GM19452 (cell line): ENCODE data around the gene NUDT5.
A peak's percentile ranks its signal among the peaks of the same experiment; 100 is the strongest.
"Not testable (repeated sequence)": the region's sequence is repeated elsewhere in the genome, so short reads cannot be mapped to it uniquely, and the experiment has no call there.

ENCODE experiments used
- ATAC-seq: cut with Tn5 transposase; IDR thresholded peaks from one replicate; pipeline ENCODE4 v1.9.1; 2021; ENCODE audit not compliant: unreplicated experiment

Gene NUDT5

DNA sequence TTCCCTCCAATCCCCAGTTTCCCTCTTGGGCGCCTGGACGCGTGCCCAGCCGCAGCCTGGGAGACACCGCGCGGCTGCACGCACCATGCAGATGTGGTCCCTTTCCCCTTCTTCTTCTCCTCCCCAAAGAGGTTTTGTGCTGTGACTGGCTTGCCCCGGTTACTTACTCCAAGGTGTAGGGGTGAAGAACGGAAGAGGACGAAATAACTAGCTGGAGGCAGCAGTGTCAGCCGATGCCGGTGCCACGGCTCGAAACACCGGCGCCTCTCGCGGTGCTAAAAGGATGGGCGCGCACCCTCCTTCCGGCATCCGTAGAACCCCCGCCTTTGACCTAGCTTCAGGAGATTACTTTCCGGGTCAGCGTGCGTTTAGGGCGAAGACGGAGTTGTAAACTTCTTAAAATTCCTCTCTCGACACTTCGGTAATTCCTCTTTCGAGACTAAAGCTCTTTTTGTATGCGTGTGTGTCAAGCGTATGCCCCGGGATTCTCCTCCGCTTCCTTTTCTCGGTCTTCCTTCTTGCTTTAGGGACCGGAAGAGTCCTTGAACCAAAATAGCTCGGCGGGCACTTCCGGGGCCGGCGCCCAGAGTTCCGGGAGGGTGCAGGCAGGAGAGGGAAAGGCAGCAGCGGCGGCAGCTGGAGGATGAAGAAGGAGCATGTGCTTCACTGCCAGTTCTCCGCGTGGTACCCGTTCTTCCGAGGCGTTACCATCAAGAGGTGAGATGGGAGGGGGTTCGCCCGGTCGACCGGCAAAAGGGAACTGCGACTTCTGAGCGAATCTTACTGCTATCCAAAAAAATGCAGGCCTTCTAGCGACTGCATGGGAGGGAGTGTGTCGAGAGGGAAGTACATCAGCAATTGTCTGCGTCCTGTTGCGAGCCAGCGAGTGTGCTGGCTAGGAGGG is at the start of gene NUDT5, which contains the start of gene CDC123:
Gene NUDT5, minus strand, starts transcription at position 289 of the 904 bp plus-strand sequence. CDS start 9,600 bp downstream, outside the sequence.
Gene CDC123, plus strand, starts transcription at position 586 of the 904 bp plus-strand sequence. Its CDS starts 58 bp downstream, at position 644.
- ATAC-seq: peak; percentile 87

DNA sequence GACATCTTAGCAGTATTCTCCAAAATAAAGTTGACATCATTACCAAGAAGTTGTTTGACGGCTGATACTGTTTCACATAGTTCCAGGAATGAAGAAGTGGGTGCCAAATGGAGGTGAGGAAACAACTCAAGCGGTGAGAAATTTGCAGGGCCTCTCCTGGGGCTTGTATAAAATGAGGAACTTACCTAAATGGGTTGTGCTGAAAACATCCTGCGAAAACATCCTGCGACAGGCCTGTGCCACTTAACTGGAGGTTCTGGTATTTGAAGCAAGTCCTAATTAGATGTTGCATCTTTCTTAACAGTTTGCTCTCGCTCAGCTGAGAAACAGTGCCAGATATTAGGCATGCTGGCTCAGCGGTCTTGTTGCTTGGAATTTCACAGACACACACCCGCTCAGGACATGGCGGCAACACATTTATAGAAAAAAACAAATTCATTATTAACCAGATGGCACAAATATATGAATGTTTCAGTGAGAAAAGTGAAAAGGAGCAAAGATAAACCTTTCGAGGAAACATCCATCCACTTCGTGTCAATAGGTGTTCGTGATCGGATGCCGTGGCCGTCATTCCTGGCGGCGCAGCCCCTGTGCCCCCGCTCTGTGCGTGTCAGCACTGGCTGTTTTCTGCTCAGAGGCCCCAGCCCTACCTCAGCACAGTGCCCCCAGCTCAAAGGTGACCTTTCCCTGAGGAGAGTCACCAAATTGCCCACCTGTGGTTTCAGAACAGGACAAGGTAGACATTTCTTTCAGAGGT is 48.4 kb upstream of the NUDT5 start:
- ATAC-seq: no peak

- no peak for ATAC-seq
Measured at GRCh38 chr10:12241810-12242529, 46.3 kb upstream of the NUDT5 start.

GRCh38 chr10:12238821-12239220 is 43.1 kb upstream of the NUDT5 start:
- no peak for ATAC-seq

- no peak for ATAC-seq
Measured at GRCh38 chr10:12237265-12238220, 41.9 kb upstream of the NUDT5 start.

DNA sequence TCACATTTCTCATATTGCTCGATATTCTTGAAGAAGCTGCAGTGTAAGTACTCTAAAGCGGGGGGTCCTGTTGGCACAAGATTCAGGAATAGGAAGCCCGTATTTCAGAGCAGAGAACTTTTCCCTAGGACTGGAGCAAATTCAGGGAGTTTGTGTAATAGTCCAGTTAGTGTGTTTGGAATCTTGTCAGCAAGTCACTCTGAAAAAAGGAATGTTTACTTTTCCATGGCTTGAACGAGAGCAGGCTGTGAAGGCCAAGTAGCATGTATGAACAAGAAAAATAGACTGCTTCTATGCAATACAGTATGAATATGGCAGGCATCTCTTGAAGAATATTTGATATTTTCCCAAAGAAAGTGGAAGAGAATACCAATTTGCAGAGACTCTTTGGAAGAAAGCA is 40.1 kb upstream of the NUDT5 start:
- no peak for ATAC-seq

GRCh38 chr10:12235116-12235694 is 39.5 kb upstream of the NUDT5 start:
- no peak for ATAC-seq

- not testable (repeated sequence) for ATAC-seq
Measured at GRCh38 chr10:12234687-12235086, 39.0 kb upstream of the NUDT5 start.

DNA sequence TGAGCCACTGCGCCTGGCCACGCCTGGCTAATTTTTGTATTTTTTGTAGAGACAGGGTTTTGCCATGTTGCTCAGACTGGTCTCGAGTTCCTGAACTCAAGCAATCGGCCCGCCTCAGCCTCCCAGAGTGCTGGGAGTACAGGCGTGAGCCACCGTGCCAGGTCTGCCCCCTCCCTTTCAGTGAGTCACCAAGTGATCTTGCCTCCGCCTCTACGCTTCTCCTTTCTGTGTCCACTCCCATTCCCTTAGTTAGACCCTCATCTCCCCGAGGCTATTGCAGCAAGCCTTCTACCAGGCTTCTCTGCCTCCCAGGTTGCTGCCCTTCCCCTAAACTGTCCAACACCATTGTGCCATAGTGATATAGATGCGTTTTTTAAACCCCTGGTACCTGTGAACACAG is 33.2 kb upstream of the NUDT5 start:
- ATAC-seq: no peak

GRCh38 chr10:12226438-12226837 is 30.7 kb upstream of the NUDT5 start:
- not testable (repeated sequence) for ATAC-seq

DNA sequence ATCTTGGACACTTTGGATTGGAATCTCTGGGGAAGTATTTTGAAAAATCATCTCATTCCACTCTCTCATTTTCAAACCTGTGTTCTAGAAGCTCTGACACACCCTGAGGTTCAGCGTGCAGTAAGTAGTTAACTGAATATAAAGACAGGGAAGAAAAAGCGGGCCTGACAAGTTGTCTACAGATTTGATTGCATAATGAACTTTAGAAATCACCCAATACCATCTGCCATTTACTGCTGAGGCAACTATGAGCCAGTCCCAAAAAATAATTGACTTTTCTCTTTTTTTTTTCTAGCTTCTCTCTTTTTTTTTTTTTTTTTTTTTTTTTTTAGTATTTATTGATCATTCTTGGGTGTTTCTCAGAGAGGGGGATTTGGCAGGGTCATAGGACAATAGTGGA is 29.8 kb upstream of the NUDT5 start:
- no peak for ATAC-seq

DNA sequence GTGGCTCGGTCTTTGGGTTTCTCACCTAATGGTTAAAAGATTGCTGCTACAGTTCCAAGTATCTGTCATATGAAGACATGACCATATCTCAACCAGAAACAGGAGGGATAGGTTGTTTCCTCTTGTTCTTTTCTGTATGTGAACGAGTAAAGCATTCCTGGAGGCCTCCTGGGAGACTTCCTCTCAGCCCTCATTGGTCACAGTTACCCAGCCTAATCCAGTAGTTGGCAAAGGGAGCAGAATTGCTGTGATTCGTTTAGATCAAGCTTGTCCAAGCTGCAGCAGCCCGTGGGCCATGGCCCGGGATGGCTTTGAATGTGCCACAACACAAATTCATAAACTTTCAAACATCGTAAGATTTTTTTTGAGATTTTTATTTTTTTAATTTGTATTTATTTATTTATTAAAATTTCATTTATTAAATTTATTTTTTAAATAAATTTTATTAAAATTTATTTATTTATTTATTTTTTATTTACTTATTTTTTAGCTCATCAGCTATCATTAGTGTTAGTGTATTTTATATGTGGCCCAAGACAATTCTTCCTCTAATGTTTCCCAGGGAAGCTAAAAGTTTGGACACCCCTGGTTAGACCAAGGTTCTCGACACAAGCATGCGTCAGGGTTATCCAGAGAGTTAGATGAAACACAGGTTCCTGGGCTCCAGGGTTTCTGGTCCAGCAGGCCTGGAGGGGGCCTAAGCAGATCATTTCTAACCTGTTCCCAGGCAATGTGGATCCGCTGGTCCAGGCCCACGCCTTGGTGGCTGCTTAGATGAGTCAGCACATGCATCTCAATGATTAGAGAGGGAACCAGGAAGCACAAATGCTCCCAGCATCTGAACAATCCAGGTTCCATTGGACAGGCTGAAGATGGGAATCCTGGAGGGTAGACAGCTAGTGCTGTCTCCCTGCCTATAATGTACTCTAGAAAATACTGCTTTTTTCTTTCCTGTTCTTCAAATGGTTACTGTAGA is 25.9 kb upstream of the NUDT5 start:
- no peak for ATAC-seq

GRCh38 chr10:12218991-12219390 is 23.3 kb upstream of the NUDT5 start:
- ATAC-seq: no peak

GRCh38 chr10:12214763-12215218 is 19.1 kb upstream of the NUDT5 start:
- no peak for ATAC-seq

- ATAC-seq: no peak
Measured at GRCh38 chr10:12214093-12214492, 18.4 kb upstream of the NUDT5 start.

DNA sequence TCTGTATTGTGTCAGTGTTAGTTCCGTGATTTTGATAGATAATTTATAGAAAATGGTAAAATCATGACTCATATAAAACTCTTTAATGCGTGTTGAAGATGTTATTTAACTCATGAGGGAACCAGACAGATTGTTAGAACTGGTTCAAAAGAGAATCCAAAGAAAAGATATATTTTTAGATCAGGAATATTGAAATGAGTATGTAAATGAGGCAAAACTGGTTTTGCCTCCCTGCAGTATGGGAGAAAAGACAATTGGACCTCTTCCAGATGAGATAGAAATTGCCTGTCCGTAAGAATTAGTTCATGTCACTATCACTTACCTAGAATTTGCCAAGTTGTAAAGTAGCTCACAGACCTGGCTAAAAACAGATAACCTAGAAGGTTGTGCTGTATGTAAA is 17.9 kb upstream of the NUDT5 start:
- ATAC-seq: no peak

DNA sequence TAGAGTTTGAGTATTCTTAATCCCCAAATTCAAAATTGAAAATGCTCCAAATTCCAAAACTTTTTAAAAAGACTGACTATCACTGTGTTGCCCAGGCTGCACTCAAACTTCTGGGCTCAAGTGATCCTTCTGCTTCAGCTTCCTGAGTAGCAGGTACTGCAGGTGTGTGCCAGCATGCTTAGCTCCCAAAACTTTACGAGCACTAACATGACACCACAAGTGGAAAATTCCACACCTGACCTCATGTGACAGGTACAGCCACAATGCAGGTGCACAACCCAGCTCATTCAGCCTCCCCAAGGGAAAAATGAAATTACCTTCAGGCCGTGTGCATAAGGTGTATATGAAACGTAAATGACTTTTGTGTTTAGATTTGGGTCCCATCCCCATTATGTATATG is 16.8 kb upstream of the NUDT5 start:
- no peak for ATAC-seq

DNA sequence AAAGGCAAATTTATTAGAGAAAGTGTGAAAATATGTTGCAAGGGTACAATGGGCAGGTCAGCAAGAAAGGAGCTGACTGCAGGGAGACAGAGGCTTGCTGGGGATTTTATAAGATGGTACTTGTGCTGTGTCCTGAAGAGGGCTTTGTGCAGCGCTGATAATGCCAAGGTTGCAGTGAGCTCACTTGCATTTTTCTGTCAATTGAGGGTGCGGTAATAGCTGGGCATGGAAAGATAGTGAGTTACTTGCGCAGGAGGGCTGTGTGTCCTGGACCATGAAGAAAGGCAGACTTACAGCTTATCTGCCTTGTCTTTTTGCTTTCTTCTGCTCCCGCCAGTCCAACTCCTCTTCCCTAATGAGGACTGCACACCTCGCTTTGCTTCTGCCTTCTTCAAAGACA is 12.8 kb upstream of the NUDT5 start:
- no peak for ATAC-seq
